Gastrocnemius medialis (tissue), 4 donors: ENCODE results near the gene PDCL3. TPM values are rescaled to one million over a fixed set of nuclear protein-coding genes. Genes with fewer than 3 reads are reported as not detected.

Experiments used
- ATAC-seq, 2 donors: fragments of 150-250 bp; one replicate each; pipeline ENCODE4 v1.9.1; 2016
- DNase-seq, 2 donors: peaks; one replicate each; pipeline ENCODE4 v3.0.0-alpha.2; 2019
- H3K27ac ChIP-seq, 4 donors: fragments of 200-600 bp; sonication (generic); 1 replicate in 1 of 4; 2 replicates in 3 of 4; pipeline ENCODE4 v1.5.1; 2016 to 2018; ENCODE audit warnings: mild to moderate bottlenecking in 2 of 4, moderate library complexity in 1 of 4
- H3K27me3 ChIP-seq, 3 donors: fragments of 200-600 bp; sonication (generic) in 2 of 3; 1 replicate in 1 of 3; 2 replicates in 2 of 3; pipeline versions ENCODE4 v1.5.1 to v1.6.0; 2016 to 2019; ENCODE audit warnings: mild to moderate bottlenecking in 1 of 3, moderate library complexity in 1 of 3
- H3K36me3 ChIP-seq, 2 donors: fragments of 200-600 bp; sonication (generic) in 1 of 2; one replicate each; pipeline ENCODE4 v1.5.1; 2017 to 2018
- H3K4me1 ChIP-seq, 2 donors: fragments of 200-600 bp; sonication (generic) in 1 of 2; one replicate each; pipeline ENCODE4 v1.5.1; 2016 to 2017; ENCODE audit warnings: mild to moderate bottlenecking in 2 of 2
- H3K4me3 ChIP-seq, 4 donors: fragments of 200-600 bp; sonication (generic) in 3 of 4; 1 replicate in 1 of 4; 2 replicates in 3 of 4; pipeline ENCODE4 v1.5.1; 2016 to 2019; ENCODE audit warnings: mild to moderate bottlenecking in 2 of 4
- H3K9me3 ChIP-seq, 3 donors: fragments of 200-600 bp; sonication (generic) in 2 of 3; 1 replicate in 1 of 3; 2 replicates in 2 of 3; pipeline ENCODE4 v1.5.1; 2016 to 2019
- POLR2A ChIP-seq, 2 donors: fragments of 450-650 bp; IDR thresholded peaks; one replicate each; pipeline ENCODE4 v1.6.1; 2017; ENCODE audit warnings: antibody characterized with exemption in 2 of 2, mild to moderate bottlenecking in 2 of 2, moderate library complexity in 2 of 2
- in situ Hi-C, 4 donors: fragments of 200-750 bp; cut with MboI; loops; one replicate each; pipeline versions ENCODE4 v1.15.0 to v1.8.0; 2017; ENCODE audit warnings: low sequenced_read_pairs in 4 of 4
- intact Hi-C: fragments of 100-400 bp; cut with DNase I; formaldehyde crosslinking; loops from one replicate; pipeline ENCODE4 v1.15.1; 2023; ENCODE audit warnings: low total_unique reads
- total RNA-seq, 4 donors: library from RNA; depleted of rRNA; stranded (reverse); fragments of >200 nt; gene quantifications; one replicate each; pipeline versions ENCODE4 v1.1.0 to v1.2.3, GENCODE V29; 2016
- TF ChIP-seq, protein P1 (sequence below), 5 experiments: fragments of 450-650 bp in 3 of 5; fragments of 200-600 bp in 2 of 5; sonication (generic) in 2 of 5; IDR thresholded peaks in 4 of 5; conservative IDR thresholded peaks in 1 of 5; 1 replicate in 4 of 5; 2 replicates in 1 of 5; pipeline ENCODE4 v1.5.1; 2016 to 2019; ENCODE audit warnings: antibody characterized with exemption in 5 of 5, mild to moderate bottlenecking in 3 of 5, moderate library complexity in 3 of 5

Gene PDCL3
- total RNA-seq, 4 donors from 2014 or later = 16.6 to 37.3 (median 27.8) TPM

DNA sequence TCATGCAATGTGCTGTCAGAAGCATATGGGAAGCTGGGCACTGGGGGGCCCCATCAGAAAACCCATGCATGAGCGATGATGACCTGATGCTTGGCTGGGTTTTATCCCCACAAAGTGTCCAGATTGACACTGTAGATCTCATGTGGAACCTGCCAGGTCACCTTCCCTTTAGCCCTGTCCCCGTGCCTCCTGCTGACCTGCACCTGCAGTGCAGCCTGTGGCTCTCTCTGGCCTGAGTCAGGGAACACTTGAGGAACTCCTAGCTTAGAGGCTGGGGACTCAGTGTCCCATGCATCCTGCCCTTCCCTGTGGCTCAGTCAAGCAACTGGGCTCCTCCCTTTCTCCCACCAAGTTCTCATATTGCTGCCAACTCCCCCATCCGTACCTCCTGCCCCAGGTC lies 57.7 kb downstream of the PDCL3 start:
- in situ Hi-C loops = loop anchor here in 2 of 4 donors (25.0 kb wide), 2 partner anchors 542 to 567 kb away; partner anchors contain the start of gene TBC1D8 (in 1 of the 2)

DNA sequence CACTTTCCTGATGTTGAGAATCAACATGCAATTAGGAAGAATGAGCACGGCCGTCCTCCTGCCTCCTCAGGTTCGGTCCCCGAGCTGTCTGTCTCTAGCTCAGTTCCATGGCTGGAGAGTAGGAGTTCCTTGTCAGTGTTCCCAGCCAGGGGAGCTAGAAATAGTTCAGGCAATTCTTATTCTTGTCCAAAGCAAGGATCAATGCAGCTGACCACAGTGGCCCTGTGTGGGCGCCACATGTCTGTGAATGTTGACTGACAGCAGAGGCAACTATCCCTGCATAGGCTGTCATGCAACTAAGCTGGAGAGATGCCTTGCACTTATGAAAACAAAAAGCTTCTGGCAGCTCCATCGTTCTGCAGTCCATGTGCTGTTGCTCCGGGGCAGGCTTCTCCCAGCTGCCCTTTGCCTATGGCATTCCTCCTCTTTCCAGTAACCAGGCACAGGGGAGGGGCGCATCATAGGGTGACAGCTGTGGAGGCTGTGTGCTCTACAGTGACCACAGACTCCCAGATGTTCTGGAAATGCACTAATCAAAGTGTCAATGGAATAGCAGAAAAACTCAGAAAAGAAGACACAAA lies 58.7 kb downstream of the PDCL3 start:
- TF ChIP-seq, protein P1, sequence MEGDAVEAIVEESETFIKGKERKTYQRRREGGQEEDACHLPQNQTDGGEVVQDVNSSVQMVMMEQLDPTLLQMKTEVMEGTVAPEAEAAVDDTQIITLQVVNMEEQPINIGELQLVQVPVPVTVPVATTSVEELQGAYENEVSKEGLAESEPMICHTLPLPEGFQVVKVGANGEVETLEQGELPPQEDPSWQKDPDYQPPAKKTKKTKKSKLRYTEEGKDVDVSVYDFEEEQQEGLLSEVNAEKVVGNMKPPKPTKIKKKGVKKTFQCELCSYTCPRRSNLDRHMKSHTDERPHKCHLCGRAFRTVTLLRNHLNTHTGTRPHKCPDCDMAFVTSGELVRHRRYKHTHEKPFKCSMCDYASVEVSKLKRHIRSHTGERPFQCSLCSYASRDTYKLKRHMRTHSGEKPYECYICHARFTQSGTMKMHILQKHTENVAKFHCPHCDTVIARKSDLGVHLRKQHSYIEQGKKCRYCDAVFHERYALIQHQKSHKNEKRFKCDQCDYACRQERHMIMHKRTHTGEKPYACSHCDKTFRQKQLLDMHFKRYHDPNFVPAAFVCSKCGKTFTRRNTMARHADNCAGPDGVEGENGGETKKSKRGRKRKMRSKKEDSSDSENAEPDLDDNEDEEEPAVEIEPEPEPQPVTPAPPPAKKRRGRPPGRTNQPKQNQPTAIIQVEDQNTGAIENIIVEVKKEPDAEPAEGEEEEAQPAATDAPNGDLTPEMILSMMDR (IDR thresholded peaks at IDR 0.05 in 4 of 5, conservative IDR thresholded peaks at IDR 0.05 in 1 of 5) = no peak
- TF ChIP-seq POLR2A (IDR thresholded peaks at IDR 0.05) = no peak
- Histone ChIP-seq H3K4me1 (no peaks in the 10 kb centered on the region), H3K4me3 (no peak overlapping the region), H3K27me3 (no peaks in the 10 kb centered on the region), H3K36me3 (no peaks in the 10 kb centered on the region), H3K9me3 (no peaks in the 10 kb centered on the region), H3K27ac (no peak overlapping the region)
- DNase-seq (no peak), ATAC-seq (no peak)
- intact Hi-C loops (no loop called here), in situ Hi-C loops (loop anchor here in 2 of 4 donors (25.0 kb wide), 2 partner anchors 541 to 566 kb away; partner anchors contain the start of gene TBC1D8 (in 1 of the 2))

More for the DNA sequence above, 57.7 kb downstream of the PDCL3 start:
- DNase-seq (no peak), ATAC-seq (no peak)
- no peaks in the 10 kb centered on the region for H3K4me1 ChIP-seq
- TF ChIP-seq, protein P1 (IDR thresholded peaks at IDR 0.05 in 4 of 5, conservative IDR thresholded peaks at IDR 0.05 in 1 of 5) = no peak
- TF ChIP-seq POLR2A (IDR thresholded peaks at IDR 0.05) = no peak
- intact Hi-C loops = no loop called here
- no peak overlapping the region for H3K4me3 ChIP-seq
- no peaks in the 10 kb centered on the region for H3K9me3 ChIP-seq
- H3K27ac ChIP-seq = no peak overlapping the region
- H3K36me3 ChIP-seq = no peaks in the 10 kb centered on the region
- no peaks in the 10 kb centered on the region for H3K27me3 ChIP-seq

DNA sequence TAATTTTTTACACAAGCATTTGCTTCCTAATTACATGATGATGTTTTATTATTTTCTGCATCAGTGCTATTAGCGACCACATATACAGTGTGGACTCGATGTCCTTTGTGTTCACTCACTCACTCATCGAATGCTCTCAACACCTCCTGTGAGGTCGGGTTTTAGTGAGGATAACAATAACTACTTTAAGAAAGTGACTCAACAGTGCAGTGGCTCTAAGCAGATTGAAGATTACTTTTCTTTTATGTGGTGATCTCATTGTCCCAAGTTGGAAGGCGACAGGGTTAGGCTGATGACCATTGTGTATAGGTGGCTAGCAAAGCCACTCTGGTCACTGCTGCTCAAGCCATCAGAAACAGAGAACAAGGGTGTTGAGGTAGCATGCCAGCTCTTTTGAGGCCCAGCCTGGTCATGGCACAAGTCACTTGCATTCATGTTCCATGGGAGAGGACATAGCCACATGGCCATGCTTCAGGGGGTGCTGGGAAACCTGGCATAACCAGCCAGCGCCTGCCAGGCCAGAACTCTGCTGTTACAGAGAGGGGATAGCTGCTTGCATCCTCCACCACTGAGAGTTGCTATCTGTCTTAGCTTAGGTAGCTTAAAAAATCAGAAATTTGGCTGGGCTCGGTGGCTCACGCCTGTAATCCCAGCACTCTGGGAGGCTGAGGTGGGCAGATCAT lies 60.4 kb downstream of the PDCL3 start:
- Histone ChIP-seq H3K9me3 (no peaks in the 10 kb centered on the region), H3K27ac (no peak overlapping the region), H3K4me1 (no peaks in the 10 kb centered on the region), H3K36me3 (no peaks in the 10 kb centered on the region), H3K4me3 (no peak overlapping the region), H3K27me3 (no peaks in the 10 kb centered on the region)
- DNase-seq = no peak
- ATAC-seq = no peak
- in situ Hi-C loops (loop anchor here in 2 of 4 donors (25.0 kb wide), 2 partner anchors 539 to 564 kb away; partner anchors contain the start of gene TBC1D8 (in 1 of the 2)), intact Hi-C loops (no loop called here)
- TF ChIP-seq POLR2A (IDR thresholded peaks at IDR 0.05) = no peak
- TF ChIP-seq, protein P1 (IDR thresholded peaks at IDR 0.05 in 4 of 5, conservative IDR thresholded peaks at IDR 0.05 in 1 of 5) = no peak

DNA sequence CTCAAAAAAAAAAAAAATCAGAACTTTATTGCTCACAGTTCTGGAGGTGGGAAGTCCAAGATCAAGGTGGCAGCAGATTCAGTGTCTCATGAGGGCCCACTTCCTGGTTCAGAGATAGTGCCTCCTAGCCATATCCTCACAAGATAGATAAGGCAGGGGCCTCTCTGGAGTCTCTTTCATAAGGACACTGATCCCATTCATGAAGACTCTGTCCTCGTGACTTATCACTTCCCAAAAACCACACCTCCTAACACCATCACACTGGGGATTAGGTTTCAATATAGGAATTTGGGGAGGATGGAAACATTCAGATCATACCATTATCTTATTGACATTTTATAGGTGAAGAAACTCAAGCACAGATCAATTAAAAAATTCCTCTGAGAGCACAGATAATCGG lies 61.1 kb downstream of the PDCL3 start:
- H3K4me1 ChIP-seq = no peaks in the 10 kb centered on the region
- no peaks in the 10 kb centered on the region for H3K36me3 ChIP-seq
- H3K9me3 ChIP-seq = no peaks in the 10 kb centered on the region
- H3K27ac ChIP-seq = no peak overlapping the region
- H3K4me3 ChIP-seq = no peak overlapping the region
- ATAC-seq (no peak), DNase-seq (no peak)
- no peak for TF ChIP-seq POLR2A (IDR thresholded peaks at IDR 0.05)
- TF ChIP-seq, protein P1 (IDR thresholded peaks at IDR 0.05 in 4 of 5, conservative IDR thresholded peaks at IDR 0.05 in 1 of 5) = no peak
- in situ Hi-C loops (loop anchor here in 2 of 4 donors (25.0 kb wide), 2 partner anchors 538 to 563 kb away; partner anchors contain the start of gene TBC1D8 (in 1 of the 2)), intact Hi-C loops (no loop called here)
- H3K27me3 ChIP-seq = no peaks in the 10 kb centered on the region
